GM12874 (cell line): ENCODE measurements around the gene PTPRK.

Experiments used
- TF ChIP-seq, protein P1 (sequence below): IDR thresholded peaks from 2 replicates; pipeline ENCODE4 v1.5.1; 2011; ENCODE audit warnings: low read depth, mild to moderate bottlenecking, control low read depth, low read length, moderate library complexity; ENCODE audit not compliant: insufficient read depth

The PTPRK gene

DNA sequence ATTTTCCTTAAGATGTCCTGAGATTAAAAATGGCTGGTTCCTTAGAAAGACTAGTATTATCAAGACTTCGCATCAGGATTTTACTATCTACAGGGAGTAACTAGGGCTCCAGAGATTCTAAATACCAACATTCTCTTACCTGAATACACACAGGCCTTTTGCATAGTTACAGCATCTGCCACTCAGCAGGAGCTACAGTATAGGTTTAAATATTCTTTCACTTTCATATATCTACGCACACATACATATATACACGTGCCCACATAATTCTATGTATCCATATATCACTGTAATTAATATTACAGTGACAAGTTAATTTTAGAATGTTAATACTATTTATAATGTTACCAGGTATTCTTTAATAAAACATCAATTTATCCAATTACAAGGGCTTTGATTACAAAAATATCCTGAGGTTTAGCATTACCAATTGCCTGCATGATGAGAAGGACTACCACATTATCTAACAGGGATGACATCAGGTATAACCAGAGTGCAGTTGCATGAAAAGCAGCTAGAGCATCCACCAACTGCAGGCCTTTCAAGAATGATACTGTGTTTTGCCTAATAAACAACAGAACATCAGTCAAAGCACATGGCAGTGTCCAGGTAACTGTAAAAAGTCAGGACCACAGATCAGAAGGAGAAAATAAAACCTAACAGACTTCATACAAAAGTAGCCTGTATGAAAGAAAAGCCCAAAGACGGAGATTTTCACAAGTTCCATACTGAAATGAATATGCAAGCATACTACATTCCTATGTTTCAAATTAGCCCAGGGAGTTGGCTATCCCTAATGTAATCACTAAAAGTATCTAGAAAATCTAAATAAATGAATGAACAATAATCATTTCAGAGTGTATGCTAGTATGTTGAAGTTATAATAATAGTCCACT, 268.7 kb downstream of the PTPRK start:
- TF ChIP-seq, protein P1, sequence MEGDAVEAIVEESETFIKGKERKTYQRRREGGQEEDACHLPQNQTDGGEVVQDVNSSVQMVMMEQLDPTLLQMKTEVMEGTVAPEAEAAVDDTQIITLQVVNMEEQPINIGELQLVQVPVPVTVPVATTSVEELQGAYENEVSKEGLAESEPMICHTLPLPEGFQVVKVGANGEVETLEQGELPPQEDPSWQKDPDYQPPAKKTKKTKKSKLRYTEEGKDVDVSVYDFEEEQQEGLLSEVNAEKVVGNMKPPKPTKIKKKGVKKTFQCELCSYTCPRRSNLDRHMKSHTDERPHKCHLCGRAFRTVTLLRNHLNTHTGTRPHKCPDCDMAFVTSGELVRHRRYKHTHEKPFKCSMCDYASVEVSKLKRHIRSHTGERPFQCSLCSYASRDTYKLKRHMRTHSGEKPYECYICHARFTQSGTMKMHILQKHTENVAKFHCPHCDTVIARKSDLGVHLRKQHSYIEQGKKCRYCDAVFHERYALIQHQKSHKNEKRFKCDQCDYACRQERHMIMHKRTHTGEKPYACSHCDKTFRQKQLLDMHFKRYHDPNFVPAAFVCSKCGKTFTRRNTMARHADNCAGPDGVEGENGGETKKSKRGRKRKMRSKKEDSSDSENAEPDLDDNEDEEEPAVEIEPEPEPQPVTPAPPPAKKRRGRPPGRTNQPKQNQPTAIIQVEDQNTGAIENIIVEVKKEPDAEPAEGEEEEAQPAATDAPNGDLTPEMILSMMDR: no peak

DNA sequence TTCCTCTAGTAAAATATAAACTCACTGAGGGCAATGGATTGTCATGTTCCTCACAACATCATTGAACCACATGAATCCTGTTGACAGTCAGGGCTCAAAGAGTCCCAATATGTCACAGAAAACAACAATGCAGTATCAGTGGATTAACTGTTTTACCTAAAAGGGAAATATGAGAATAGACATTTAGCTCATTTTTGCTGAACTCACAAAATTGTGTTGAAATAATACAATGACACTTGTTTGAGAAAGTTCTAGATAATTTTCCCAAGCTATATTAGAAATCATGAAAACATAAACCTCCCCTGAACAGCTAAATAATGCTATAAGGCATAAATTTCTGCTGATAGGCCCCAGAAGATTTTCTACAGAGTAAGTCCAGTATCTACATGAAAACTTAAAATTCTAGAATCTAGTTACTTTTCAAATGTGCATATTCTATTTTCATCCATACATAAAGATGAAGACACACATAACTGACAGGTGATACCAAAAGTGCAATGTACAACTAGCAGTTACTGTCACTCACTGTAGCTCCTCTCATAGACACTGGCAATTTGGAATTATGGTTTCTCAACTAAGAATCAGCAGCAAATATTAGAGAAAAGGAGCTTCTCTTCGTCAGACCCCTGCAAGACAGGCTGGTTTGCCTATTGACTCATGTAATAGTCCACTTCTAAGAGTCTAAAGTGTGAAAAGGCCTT, 269.9 kb downstream of the PTPRK start:
- TF ChIP-seq, protein P1: no peak

DNA sequence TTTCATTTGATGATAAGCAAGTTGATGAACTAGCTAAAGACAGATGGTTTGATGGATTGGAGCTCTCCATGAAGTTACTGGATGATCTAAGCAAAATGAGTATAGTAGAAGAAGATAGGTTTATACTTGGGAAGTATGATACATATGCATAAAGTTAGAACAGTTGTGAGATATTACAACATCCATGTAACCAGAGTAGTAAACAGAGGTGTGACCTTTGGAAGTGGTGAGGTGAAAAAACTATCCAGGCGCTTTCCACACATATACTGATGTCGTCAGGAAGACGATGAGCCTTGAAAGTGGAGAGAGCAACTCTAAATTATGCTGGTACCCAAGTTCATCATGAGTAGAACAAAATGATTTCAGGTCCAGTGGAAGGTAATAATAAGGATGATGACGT, 271.0 kb downstream of the PTPRK start:
- TF ChIP-seq, protein P1: no peak

DNA sequence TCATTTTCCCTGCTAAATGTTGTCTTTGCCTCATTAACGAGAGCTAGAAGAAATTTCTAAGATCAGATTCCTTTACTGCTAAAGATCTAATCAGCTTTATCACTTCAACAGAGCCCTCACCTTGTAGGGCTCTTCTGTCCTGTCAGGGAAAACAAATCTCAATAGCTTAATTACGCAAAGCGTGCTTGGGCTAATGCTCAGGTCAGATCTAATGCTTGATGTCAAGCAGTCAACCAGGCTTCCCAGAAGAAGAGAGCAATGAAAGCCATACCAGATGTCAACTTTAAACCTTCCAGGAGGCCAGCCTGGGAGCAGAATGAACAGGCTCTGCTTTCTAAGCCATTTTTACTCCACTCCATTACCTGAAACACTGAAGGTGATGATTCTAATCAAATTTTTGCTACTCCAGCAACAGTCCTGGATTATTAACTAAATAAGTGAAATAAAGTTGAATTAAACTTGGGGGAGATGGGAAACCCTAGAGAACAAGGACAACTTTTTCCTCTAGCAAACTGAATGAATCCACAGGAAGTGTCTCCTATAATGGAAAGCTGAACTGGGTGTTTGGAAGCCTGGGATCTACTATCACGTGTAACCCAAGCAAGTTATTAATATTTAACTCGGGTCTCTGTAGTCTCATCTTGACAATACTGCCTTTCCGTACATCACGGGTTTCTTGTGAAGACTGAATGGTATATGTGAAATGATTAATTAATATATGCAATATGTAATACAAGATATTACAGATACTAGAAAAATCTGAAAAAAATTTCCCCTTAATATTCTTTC, 273.7 kb downstream of the PTPRK start:
- TF ChIP-seq, protein P1: no peak

DNA sequence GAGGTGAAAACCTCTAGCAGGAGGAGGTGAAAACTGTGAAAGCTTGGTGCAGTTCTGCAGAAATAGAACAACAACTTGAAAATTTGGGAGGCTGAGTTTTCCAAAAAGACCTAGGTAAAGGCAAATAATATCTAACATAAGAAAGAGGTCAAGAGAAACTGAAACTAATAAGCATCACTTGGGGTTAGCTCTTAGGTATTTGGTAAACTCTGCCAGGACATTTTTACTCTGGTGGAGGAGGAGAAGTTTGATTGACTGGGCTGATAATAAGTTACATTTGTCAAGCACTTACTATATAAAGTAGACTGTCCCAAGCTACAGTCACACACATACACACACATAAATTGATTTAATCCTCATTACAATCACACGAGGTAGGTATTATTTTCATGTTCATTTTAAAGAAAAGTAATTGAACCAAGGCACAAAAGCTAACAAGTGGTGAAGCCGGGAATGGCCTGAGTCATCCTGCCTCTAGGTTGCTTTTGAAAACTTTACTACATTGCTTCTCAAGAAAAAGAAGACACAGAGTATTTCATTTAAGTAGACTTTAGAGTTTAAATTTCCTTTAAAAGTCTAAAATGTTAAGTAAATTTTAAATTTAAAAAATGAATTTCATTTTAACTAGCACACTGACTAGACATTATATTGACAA, 275.5 kb downstream of the PTPRK start:
- TF ChIP-seq, protein P1: no peak

DNA sequence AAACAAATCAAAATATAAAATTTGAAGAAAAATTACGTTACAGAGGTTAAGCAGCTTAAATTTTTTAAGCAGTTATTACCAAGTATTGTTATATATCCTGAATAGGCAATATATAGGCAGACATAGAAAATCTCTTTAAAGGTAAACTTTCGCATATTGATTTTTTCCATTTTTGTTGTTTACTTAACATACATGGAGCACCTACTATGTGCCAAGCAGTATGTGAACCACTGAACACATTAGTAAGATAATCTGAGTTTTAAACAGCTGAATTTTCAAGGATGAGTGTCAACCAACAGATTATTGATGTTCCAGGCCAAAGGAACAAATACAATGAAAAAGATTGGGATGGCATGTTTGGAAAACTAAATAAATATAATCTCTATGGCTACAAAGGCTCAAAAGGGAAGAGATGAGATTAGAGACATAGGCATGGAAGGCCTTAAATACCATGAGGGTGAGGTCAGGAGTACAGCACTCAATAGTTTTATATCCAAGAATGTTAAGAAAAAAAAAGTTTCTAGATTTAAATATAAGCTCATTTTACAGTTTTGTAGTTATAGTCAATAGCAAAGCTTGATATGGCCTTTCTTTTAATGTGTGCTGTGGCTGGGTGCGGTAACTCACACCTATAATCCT, 277.5 kb downstream of the PTPRK start:
- TF ChIP-seq, protein P1: no peak
